Fibroblast of skin of right quadriceps (primary cell): ENCODE results near the gene IPPK.

Experiments
- DNase-seq: peaks from one replicate; pipeline ENCODE4 v3.0.0-alpha.2; 2013

IPPK gene, protein sequence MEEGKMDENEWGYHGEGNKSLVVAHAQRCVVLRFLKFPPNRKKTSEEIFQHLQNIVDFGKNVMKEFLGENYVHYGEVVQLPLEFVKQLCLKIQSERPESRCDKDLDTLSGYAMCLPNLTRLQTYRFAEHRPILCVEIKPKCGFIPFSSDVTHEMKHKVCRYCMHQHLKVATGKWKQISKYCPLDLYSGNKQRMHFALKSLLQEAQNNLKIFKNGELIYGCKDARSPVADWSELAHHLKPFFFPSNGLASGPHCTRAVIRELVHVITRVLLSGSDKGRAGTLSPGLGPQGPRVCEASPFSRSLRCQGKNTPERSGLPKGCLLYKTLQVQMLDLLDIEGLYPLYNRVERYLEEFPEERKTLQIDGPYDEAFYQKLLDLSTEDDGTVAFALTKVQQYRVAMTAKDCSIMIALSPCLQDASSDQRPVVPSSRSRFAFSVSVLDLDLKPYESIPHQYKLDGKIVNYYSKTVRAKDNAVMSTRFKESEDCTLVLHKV

DNA sequence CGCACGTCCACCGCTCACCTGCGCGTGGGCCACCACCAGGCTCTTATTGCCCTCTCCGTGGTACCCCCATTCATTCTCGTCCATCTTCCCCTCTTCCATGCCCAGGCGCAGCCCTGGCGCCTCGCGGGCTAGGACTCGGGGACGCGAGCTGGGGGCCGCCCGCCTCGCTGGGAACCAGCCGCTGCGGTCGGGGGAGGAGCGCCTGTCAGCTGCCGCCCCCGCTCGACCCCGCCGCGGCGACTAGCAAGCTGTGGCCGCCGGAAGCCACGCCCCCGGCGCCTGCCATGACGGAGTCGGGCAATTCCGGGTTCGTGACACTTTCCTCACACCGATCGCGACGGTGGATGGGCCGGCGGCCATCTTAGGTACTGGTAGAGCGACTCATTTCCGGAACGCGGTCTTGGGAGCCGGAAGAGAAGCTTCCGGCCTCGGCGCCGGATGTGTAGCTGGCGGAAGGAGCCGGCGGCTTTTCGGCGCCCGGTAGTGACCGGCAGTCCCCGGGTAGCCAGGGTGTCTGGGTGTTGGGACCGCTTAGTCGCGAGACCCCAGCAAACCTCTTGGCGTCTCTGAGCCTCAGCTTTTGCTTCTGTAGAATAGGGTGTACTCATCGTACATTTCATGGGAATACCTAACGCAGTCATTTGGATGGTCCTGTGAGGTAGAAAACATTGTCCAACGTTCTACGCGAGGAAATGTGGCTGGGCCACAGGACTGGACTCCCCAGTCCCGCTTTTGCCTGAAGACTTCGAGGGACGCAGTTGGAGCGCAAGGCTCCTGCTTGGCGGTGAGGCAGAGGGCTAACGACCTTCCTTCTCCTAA, at the start of gene IPPK:
Gene IPPK (minus strand): TSS at position 242 of the 819 bp plus-strand sequence. CDS start 143 bp downstream, at position 99.
- peak; percentile 99 for DNase-seq

DNA sequence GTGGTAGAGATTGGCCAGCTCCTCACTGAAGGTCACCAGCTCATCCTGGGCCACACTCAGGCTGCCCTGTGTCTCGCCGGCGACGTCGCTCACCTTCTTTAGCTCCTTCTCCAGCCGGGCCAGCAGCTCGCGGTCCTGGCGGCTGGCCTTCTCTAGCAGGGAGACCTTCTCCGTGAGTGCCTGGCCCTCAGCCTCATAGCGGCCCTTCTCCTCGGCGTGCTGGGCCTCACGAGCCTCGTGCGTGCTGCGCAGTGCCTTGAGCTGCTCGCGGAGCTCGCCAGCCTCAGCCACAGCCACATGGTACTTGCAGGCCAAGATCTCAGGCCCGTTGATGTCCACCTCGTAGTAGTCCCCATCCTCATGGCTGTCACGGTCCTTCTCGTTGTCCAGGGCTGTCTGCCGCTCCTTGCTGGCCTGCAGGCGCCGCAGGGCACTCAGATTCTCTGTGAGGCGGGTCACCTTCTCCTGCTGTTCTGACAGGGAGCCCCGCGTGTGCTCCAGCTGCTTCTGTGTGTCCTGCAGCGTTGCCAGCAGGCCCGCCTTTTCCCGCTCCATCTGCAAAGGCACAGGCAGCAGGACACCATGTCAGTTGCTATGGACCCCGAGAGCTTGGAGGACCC, 49.2 kb upstream of the IPPK start:
- DNase-seq = no peak

GRCh38 chr9:92718086-92719001, 48.4 kb upstream of the IPPK start:
- no peak for DNase-seq

- DNase-seq = no peak
Measured at GRCh38 chr9:92717201-92718085, 47.5 kb upstream of the IPPK start.

DNA sequence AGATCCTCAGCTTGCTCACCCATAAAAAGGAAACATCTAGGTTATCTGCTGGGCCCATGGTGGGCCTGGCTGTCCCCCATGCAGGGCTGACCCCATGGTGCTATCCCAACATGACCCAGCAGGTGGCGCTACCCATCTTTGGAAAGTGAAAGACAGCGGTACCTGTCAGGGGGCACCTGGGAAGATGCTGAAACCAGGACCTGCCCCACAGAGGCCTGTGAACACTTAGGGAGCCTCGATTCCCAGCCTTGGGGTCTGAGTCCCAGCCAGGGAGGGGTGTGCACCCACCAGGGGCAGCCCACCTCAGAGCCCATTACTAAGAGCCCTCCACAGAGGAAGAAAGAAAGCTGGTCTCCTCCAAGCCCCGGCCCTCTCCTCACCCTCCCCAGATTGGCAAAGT, 46.6 kb upstream of the IPPK start:
- DNase-seq = peak; percentile 29

- DNase-seq = no peak
Measured at GRCh38 chr9:92715488-92716231, 45.7 kb upstream of the IPPK start.

DNA sequence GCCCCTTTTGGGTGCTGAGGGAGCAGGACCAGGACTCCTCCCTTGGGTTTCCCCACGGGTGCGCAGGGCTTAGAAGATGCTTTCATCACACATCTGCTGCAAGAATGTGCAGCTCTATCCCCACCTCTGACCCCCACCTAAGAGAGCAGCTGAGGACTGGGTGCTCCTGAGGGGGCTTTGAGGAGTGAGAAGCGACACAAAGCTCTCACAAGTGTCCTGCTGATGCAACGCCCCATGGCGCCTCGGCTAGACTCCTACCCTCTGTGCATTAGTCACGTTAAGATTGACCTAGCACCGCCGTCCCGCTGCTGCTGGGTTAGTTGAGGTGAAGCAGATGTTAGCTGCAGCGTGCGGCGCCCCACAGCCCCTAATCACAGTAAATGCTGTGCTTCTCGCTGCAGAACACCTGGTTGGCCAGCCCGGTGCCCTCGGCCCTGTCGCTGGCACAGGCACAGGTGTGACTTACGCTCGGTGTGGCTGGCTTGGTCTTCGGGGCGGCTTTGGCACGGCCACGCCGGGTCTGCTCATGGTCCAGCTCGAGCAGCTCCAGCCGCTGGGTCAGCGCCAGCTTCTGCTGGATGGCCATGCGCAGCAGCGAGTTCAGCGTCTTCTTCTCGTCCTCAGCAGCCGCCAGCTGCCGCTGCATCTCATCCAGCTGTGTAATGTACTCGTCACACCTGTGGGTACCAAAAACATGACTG, 45.0 kb upstream of the IPPK start:
- DNase-seq = no peak

DNA sequence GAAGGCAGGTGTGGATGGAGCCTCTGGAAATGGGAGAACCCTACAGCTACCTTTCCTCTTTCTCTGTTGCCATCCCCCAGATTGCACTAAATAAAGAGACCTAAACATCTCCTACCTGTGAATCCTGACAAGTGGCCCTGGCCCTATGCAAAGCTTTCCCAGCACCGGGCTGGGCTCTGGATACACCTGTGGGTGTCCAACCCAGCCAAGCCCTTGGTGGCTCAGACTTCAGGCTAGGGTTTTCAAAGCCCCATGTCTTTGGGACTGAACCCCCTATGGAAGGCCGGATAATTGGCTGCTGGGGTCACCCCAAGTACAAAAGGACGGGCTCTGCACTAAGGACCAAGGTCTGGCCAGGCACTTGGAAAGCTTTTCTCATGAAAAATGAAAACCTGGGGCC, 44.1 kb upstream of the IPPK start:
- DNase-seq = no peak

- no peak for DNase-seq
Measured at GRCh38 chr9:92713528-92713927, 43.6 kb upstream of the IPPK start.

- no peak for DNase-seq
Measured at GRCh38 chr9:92712767-92713166, 42.8 kb upstream of the IPPK start.

DNA sequence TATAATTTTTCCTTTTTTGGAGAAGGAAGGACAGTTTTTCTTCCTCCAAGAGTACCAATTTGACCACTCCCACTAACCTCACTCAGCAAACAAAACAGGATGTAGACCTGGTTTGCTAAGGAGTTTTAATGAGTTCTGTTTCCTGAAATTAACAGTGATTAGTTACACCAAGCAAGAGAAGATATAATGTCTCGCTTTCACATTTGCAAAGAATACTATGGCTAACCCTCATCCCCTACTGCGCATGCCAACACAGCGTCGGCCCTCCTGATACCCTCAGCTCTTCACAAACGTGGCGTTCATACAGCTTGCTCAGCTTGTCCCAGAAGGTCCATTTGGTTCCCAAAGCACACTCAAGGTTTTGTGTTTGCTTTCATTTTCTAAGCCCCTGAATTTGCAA, 41.9 kb upstream of the IPPK start:
- DNase-seq = no peak

DNA sequence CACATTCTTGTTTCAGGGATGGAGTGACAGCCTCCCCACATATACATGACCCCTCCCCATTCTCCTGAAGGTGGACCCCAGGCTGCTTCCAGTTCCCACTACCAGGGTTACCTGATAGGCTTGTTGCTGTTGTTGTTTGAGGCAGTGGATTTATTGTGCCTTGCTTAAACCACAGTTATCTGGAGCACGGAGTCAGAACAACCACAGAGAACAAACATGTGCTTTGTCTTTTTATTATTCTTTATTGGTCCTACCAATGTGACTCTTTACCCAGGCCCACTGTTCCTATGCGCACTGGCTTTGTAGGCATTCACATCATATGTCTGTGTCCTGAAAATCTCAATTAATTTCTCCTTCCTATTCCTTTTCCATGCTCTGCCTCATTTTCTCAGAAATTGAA, 41.2 kb upstream of the IPPK start:
- no peak for DNase-seq

- DNase-seq = no peak
Measured at GRCh38 chr9:92710368-92710767, 40.4 kb upstream of the IPPK start.

- DNase-seq = no peak
Measured at GRCh38 chr9:92709954-92710353, 40.0 kb upstream of the IPPK start.

DNA sequence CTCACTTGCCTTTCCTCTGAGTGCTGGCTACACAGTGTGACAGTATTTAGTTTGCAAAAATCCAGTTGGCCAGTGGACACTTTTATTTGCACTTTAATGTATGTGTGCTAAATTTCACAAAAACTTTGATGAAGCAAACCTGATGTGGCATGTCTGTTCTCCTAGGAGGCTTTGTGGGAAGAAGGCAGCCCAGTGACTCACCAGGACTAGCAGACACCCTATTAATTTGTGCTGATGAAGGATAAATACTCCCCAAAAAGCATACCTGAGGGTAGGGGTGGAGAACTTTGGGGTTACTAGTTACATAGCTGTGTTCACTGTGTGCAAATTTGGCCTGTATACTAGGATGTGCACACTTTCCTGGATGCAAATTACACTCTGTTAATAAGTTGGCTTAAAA, 39.3 kb upstream of the IPPK start:
- DNase-seq = no peak

GRCh38 chr9:92707530-92707929, 37.6 kb upstream of the IPPK start:
- DNase-seq = no peak

DNA sequence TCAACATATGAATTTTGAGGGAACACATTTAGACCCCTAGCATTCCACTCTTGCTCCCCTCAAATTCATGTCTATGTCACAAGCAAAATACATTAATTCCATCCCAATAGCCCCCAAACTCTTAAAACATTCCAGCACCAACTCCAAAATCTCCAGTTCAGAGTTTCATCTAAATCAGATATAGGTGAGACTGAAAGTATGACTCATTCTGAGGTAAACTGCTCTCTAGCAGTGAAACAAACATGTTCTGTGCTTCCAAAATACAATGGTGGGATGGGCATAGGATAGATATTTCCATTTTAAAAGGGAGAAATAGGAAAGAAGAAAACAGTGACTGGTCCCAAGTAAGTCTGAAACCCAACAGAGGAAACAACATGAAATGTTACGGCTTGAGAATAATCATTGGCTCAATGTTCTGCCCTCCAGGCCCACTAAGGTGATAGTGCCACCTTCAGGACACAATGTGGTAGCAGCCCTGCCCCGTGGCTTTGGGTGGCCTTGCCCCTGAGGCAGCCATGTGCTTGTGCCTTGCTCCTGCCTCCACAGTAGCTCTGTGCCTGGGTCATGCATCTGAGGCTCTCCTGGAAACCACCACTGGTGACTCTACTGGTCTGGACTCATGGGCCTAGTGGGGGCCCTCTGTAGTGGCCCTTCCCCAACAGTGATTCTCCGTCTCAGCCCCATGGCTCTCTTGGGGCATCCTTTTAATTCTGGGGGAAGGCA, 36.4 kb upstream of the IPPK start:
- DNase-seq = no peak

- DNase-seq = no peak
Measured at GRCh38 chr9:92704528-92704927, 34.6 kb upstream of the IPPK start.

DNA sequence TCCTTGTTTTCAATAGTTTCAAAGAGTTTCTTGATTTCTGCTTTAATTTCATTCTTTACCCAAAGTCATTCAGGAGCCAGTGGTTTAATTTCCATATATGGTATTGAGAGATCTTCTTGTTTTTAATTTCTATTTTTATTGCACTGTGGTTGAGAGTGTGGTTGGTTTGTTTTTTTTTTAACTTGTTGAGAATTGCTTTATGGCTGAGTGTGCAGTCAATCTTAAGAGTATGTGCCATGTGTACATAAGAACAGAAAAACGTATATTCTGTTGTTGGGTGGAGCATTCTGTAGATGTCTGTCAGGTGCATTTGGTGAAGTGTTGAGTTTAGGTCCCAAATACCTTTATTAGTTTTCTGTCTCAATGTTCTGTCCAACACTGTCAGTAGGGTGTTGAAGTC, 26.7 kb upstream of the IPPK start:
- no peak for DNase-seq
